Measurements from ENCODE around the gene ZNF326. TPM values are rescaled to one million over a fixed set of nuclear protein-coding genes. Genes with fewer than 3 reads are reported as not detected.

ZNF326 gene
- total and polyA plus RNA-seq, 2 of the 8 experiments (the other 6 are each of a cell fraction or from before 2014, with no cell fraction given) = 12.2 to 30.6 TPM

DNA sequence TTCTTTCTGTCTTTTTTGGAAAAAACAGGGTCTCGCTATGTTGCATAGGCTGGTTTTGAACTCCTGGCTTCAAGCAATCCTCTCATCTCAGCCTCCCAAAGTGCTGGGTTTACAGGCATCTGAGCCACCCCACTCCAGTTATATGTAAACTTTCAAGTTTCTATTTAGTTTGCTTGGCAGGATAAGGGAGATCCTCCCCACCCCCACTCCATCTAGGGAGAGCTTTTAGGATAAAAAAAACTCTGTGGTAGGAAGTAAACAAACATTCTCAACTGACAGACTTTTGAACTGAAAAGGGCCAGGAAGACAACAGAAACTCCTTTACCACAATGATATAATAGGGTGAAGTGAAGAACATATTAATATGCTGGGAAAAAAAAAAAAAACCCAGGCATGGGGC lies 41.0 kb upstream of the ZNF326 start:
- no peak overlapping the region for H3K27ac ChIP-seq (ENCODE audit: low read depth, low read length)
- no peaks in the 10 kb centered on the region for H3K27me3 ChIP-seq (replicated peaks in 1 of 4; ENCODE audit: control insufficient read depth in 3 of 4, extremely low read depth in 1 of 4, insufficient read depth in 3 of 4, low read length in 3 of 4)
- H2BK5ac ChIP-seq (ENCODE audit: low read depth, low read length) = no peak overlapping the region
- 83% methylated on average over 1 of the region's 1 CpG; no CpG with 5 or more reads in 1 of the 2 experiments for WGBS, 2 experiments (ENCODE audit: extremely low coverage in 1 of 2, insufficient coverage in 1 of 2, insufficient read length in 1 of 2, insufficient replicate concordance in 2 of 2, low coverage in 1 of 2, low lambda C conversion rate in 2 of 2, missing lambda C conversion rate in 1 of 2)
- no peak overlapping the region for H3K9ac ChIP-seq (replicated peaks in 1 of 4; ENCODE audit: extremely low read depth in 1 of 4, low read depth in 3 of 4, low read length in 3 of 4)
- no peaks in the 10 kb centered on the region for H3K9me3 ChIP-seq (ENCODE audit: insufficient read depth in 2 of 2, low read depth in 1 of 2, low read length in 1 of 2)
- no peak for TF ChIP-seq EZH2 (IDR thresholded peaks at IDR 0.05; ENCODE audit: low read depth, low read length, severe bottlenecking)
- H3K4me1 ChIP-seq (replicated peaks in 1 of 4; ENCODE audit: control insufficient read depth in 3 of 4, insufficient read depth in 4 of 4, low read length in 3 of 4) = peaks cover 0 to 13% (median 3%) of the 10 kb centered on the region in 4 experiments; a peak in 5 of 7 replicates
- ChIA-PET CTCF (ENCODE audit: partially characterized antibody) (interaction anchor here (0.7 to 1.4 kb wide), 5 partner anchors 20 to 191 kb away, joined by 3 to 9 read pairs (median 3); no protein-coding TSS in a partner anchor), POLR2A (ENCODE audit: partially characterized antibody) (interaction anchor here (0.5 to 1.7 kb wide), 3 partner anchors 14 to 91 kb away, joined by 3 to 4 read pairs (median 4); no protein-coding TSS in a partner anchor)
- H3K18ac ChIP-seq (ENCODE audit: extremely low read depth, low read length) = no peak overlapping the region
- no peak overlapping the region for H4K5ac ChIP-seq (ENCODE audit: insufficient read length, low read depth, low read length)
- H2BK20ac ChIP-seq (ENCODE audit: low read length) = 0 out of 2 replicates have a peak overlapping the region, but pooled peaks have one; percentile 41
- H4K20me1 ChIP-seq (replicated peaks in 1 of 2; ENCODE audit: control insufficient read depth in 1 of 2, insufficient read depth in 2 of 2, low read length in 2 of 2) = no peaks in the 10 kb centered on the region
- no peak overlapping the region for H3K56ac ChIP-seq (replicated peaks; ENCODE audit: insufficient read length, low read depth, low read length)
- no peak overlapping the region for H3K4ac ChIP-seq (replicated peaks; ENCODE audit: insufficient read length, low read depth, low read length)
- H3K79me1 ChIP-seq (ENCODE audit: low read depth, low read length) = no peaks in the 10 kb centered on the region
- no peak overlapping the region for H2BK120ac ChIP-seq (replicated peaks; ENCODE audit: low read depth, low read length)
- no peak overlapping the region for H4K8ac ChIP-seq (ENCODE audit: extremely low read depth, insufficient read depth, low read length)
- H3K23ac ChIP-seq (ENCODE audit: insufficient read length) = no peak overlapping the region
- DNase-seq (ENCODE audit: low read depth in 1 of 2, low spot score in 2 of 2) = no peak
- no peak overlapping the region for H4K91ac ChIP-seq (replicated peaks; ENCODE audit: insufficient read length, low read length)
- H3K4me2 ChIP-seq (ENCODE audit: insufficient read depth in 1 of 2, low read depth in 2 of 2, low read length in 2 of 2) = no peak overlapping the region
- H3K79me2 ChIP-seq (ENCODE audit: control insufficient read depth in 1 of 2, insufficient read depth in 2 of 2, low read length in 2 of 2) = no peaks in the 10 kb centered on the region
- H3K4me3 ChIP-seq (ENCODE audit: extremely low read depth in 1 of 4, insufficient read depth in 2 of 4, low read depth in 3 of 4, low read length in 4 of 4) = no peak overlapping the region
- H2BK15ac ChIP-seq (ENCODE audit: low read length) = no peak overlapping the region
- H3K23me2 ChIP-seq (ENCODE audit: low read depth, low read length) = no peaks in the 10 kb centered on the region
- H3K36me3 ChIP-seq (ENCODE audit: control insufficient read depth in 2 of 4, insufficient read depth in 4 of 4, low read length in 3 of 4) = no peaks in the 10 kb centered on the region
- no peak for FAIRE-seq
- no peak overlapping the region for H2AFZ ChIP-seq (ENCODE audit: low read length)
- no peak overlapping the region for H2AK5ac ChIP-seq (ENCODE audit: low read depth, low read length)
- H3K14ac ChIP-seq (ENCODE audit: insufficient read length) = no peak overlapping the region
- peak overlapping the region; percentile 61; the same call in 1 of the 2 replicates for H2BK12ac ChIP-seq (ENCODE audit: low read depth, low read length)

Measured in H1 (cell line).